Measurements from ENCODE around the gene NET1. TPM values are rescaled to one million over a fixed set of nuclear protein-coding genes. Genes with fewer than 3 reads are reported as not detected.

The NET1 gene
- total RNA-seq, 1 donor from 2014 or later, result 113 TPM

GRCh38 chr10:5502571-5503476 is 90.5 kb downstream of the NET1 start:
- Histone ChIP-seq H3K27me3 (ENCODE audit: control insufficient read depth, insufficient read depth, low read length) (peaks cover 21% of the 10 kb centered on the region), H3K4me3 (ENCODE audit: low read depth, low read length) (no peak overlapping the region), H3K36me3 (ENCODE audit: control insufficient read depth, insufficient read depth, low read length) (no peaks in the 10 kb centered on the region)
- no peak for TF ChIP-seq CTCF (IDR thresholded peaks at IDR 0.05; ENCODE audit: insufficient read depth, low read length, poor library complexity, severe bottlenecking)
- no peak for DNase-seq (ENCODE audit: low read depth)

GRCh38 chr10:5503477-5503835 is 91.1 kb downstream of the NET1 start:
- Histone ChIP-seq H3K36me3 (ENCODE audit: control insufficient read depth, insufficient read depth, low read length) (no peaks in the 10 kb centered on the region), H3K27me3 (ENCODE audit: control insufficient read depth, insufficient read depth, low read length) (peaks cover 21% of the 10 kb centered on the region), H3K4me3 (ENCODE audit: low read depth, low read length) (no peak overlapping the region)
- no peak for TF ChIP-seq CTCF (IDR thresholded peaks at IDR 0.05; ENCODE audit: insufficient read depth, low read length, poor library complexity, severe bottlenecking)
- no peak for DNase-seq (ENCODE audit: low read depth)

GRCh38 chr10:5504146-5505072 is 92.1 kb downstream of the NET1 start:
- TF ChIP-seq CTCF (IDR thresholded peaks at IDR 0.05; ENCODE audit: insufficient read depth, low read length, poor library complexity, severe bottlenecking), result no peak
- H3K4me3 ChIP-seq (ENCODE audit: low read depth, low read length), result no peak overlapping the region
- DNase-seq (ENCODE audit: low read depth), result no peak
- peaks cover 21% of the 10 kb centered on the region for H3K27me3 ChIP-seq (ENCODE audit: control insufficient read depth, insufficient read depth, low read length)
- no peaks in the 10 kb centered on the region for H3K36me3 ChIP-seq (ENCODE audit: control insufficient read depth, insufficient read depth, low read length)

GRCh38 chr10:5506246-5506645 is 93.9 kb downstream of the NET1 start:
- Histone ChIP-seq H3K27me3 (ENCODE audit: control insufficient read depth, insufficient read depth, low read length) (peaks cover 11% of the 10 kb centered on the region), H3K4me3 (ENCODE audit: low read depth, low read length) (no peak overlapping the region), H3K36me3 (ENCODE audit: control insufficient read depth, insufficient read depth, low read length) (no peaks in the 10 kb centered on the region)
- DNase-seq (ENCODE audit: low read depth), result no peak
- no peak for TF ChIP-seq CTCF (IDR thresholded peaks at IDR 0.05; ENCODE audit: insufficient read depth, low read length, poor library complexity, severe bottlenecking)

- no peaks in the 10 kb centered on the region for H3K36me3 ChIP-seq (ENCODE audit: control insufficient read depth, insufficient read depth, low read length)
- peaks cover 10% of the 10 kb centered on the region for H3K27me3 ChIP-seq (ENCODE audit: control insufficient read depth, insufficient read depth, low read length)
- no peak for DNase-seq (ENCODE audit: low read depth)
Measured at GRCh38 chr10:5506751-5507648, 94.6 kb downstream of the NET1 start.

More at GRCh38 chr10:5506751-5507648, 94.6 kb downstream of the NET1 start:
- no peak overlapping the region for H3K4me3 ChIP-seq (ENCODE audit: low read depth, low read length)
- TF ChIP-seq CTCF (IDR thresholded peaks at IDR 0.05; ENCODE audit: insufficient read depth, low read length, poor library complexity, severe bottlenecking), result no peak

Data from kidney epithelial cell (primary cell).